Thymus (tissue), 11 donors: Measurements from ENCODE around the gene PIGU. TPM values are rescaled to one million over a fixed set of nuclear protein-coding genes. Genes with fewer than 3 reads are reported as not detected.
A peak's percentile ranks its signal among the peaks of the same experiment; 100 is the strongest.

Experiments used
- DNase-seq, 9 donors: peaks; one replicate each; pipeline ENCODE4 v3.0.0-alpha.2; 2013; ENCODE audit warnings: low spot score in 9 of 9, low read depth in 6 of 9, missing footprints in 1 of 9
- H3K27ac ChIP-seq, 2 donors: one replicate each; pipeline ENCODE4 v1.5.1; 2013; ENCODE audit warnings: control low read depth in 1 of 2, low read depth in 1 of 2, low read length in 1 of 2, mild to moderate bottlenecking in 1 of 2, moderate library complexity in 1 of 2
- H3K27me3 ChIP-seq, 2 donors: one replicate each; pipeline ENCODE4 v1.5.1; 2013; ENCODE audit warnings: low read length in 1 of 2; ENCODE audit not compliant: control insufficient read depth in 2 of 2, insufficient read depth in 1 of 2
- H3K36me3 ChIP-seq, 2 donors: one replicate each; pipeline ENCODE4 v1.5.1; 2013; ENCODE audit warnings: low read length in 1 of 2, mild to moderate bottlenecking in 1 of 2, moderate library complexity in 1 of 2; ENCODE audit not compliant: control insufficient read depth in 2 of 2, insufficient read depth in 2 of 2
- H3K4me1 ChIP-seq, 2 donors: one replicate each; pipeline ENCODE4 v1.5.1; 2013; ENCODE audit warnings: low read length in 2 of 2; ENCODE audit not compliant: control insufficient read depth in 2 of 2, insufficient read depth in 2 of 2
- H3K4me3 ChIP-seq, 2 donors: one replicate each; pipeline ENCODE4 v1.5.1; 2013; ENCODE audit warnings: low read length in 2 of 2, control low read depth in 1 of 2, mild to moderate bottlenecking in 1 of 2
- H3K9me3 ChIP-seq, 2 donors: one replicate each; pipeline ENCODE4 v1.5.1; 2013; ENCODE audit warnings: low read length in 1 of 2, mild to moderate bottlenecking in 1 of 2; ENCODE audit not compliant: control insufficient read depth in 2 of 2, insufficient read depth in 1 of 2
- WGBS: extraction: QIAGEN DNeasy Blood & Tissue Kit; methylation state at CpG from one replicate; pipeline ENCODE4 v1.1.7; 2013; 5-methylcytosine and 5-hydroxymethylcytosine counted together
- polyA plus RNA-seq: library from polyadenylated mRNA; stranded (reverse); fragments of 200-250 nt; gene quantifications from one replicate; pipeline ENCODE4 v1.2.3, GENCODE V29; 2013
- total RNA-seq: library from RNA; stranded (reverse); fragments of 120-200 nt; gene quantifications from one replicate; pipeline ENCODE4 v1.2.4, GENCODE V29; 2013
- donor health status: healthy.

PIGU gene
- total and polyA plus RNA-seq, 2 donors, result 10.0 to 15.5 TPM

DNA sequence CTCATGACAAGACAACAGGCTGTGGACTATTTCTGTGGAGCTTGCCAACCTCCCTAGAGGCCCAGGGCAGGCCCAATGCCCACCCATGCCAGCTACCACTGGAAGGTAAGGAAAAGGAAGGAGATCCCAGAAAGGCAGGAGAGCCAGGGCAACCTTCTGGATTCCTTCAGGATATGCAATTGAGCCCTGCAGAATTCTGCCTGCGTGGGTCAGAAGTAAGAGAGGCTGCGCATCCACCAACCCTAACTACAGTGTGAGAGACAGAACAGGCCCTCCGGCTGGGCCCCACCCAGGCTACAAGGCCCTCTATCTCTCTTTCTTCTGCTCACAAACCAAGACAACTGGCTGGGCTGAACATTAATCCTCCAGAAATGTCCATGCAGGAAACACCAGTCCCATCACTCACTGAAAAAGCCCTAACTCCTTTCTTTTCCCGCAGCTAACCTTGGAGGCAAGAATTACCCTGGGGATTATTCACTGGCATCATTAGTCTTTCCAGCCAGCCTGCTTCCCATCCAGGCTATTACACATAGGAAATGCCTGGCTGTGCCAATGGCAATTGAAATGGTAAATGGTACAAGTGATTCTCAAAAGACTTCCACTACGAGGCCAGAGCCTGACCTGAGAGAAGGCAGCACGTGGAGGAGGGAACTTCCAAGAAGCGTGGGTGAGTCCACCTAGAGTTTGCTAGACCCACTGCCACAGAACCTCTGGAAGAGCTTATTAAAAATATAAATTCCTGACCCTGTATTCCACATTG is 103.2 kb downstream of the PIGU start:
- no peaks in the 10 kb centered on the region for H3K27me3 ChIP-seq
- 98% methylated on average over 7 of the region's 7 CpGs for WGBS
- H3K36me3 ChIP-seq, result peaks cover 19 to 33% of the 10 kb centered on the region in 2 donors
- DNase-seq, result no peak
- no peaks in the 10 kb centered on the region for H3K9me3 ChIP-seq
- H3K4me3 ChIP-seq, result no peak overlapping the region
- no peaks in the 10 kb centered on the region for H3K4me1 ChIP-seq
- no peak overlapping the region for H3K27ac ChIP-seq

DNA sequence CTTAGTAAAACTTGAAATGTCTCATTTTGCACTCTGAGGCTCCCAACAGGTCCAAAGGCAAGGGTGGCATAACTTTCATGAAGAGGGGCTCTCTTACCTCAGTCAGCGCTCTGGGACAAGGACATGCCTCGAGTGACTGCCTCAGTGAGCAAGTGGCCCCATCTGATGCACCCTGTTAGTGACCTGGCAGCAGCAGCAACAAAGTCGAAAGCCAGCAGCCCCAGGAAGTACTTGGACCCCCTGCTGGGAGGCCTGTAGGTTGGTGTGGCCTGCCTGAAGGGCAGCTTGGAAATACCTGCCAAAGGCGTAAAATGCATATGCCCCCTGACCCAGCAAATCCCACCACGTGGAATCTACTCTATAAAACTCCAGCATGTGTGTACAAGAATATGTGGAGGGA is 105.1 kb downstream of the PIGU start:
- WGBS, result 96% methylated on average over 5 of the region's 5 CpGs
- H3K36me3 ChIP-seq, result peaks cover 16 to 40% of the 10 kb centered on the region in 2 donors
- no peaks in the 10 kb centered on the region for H3K27me3 ChIP-seq
- no peak for DNase-seq
- H3K27ac ChIP-seq, result no peak overlapping the region
- no peaks in the 10 kb centered on the region for H3K4me1 ChIP-seq
- H3K4me3 ChIP-seq, result no peak overlapping the region
- H3K9me3 ChIP-seq, result no peaks in the 10 kb centered on the region

DNA sequence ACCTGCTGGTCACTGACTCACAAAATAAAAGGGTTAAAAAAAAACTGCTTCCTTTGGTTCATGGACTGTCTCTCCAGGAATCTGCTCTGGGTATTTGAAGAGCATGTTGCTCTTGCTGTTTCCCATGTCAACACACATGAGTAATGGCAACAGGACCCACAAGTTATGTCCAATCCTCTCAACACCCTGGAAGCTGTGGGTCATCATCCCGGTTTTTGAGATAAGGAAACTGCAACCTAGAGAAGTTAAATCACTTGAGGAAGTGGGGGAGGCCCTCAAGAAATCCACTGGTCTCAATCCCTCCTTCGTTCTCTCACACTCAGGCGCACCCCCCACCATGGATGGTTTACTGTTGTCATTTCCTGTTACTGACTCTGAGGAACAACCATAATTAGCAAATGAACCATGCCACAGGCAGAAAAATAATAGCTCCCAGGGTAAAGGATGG is 106.0 kb downstream of the PIGU start:
- DNase-seq, result peak in 1 of 9 donors; percentile 34

DNA sequence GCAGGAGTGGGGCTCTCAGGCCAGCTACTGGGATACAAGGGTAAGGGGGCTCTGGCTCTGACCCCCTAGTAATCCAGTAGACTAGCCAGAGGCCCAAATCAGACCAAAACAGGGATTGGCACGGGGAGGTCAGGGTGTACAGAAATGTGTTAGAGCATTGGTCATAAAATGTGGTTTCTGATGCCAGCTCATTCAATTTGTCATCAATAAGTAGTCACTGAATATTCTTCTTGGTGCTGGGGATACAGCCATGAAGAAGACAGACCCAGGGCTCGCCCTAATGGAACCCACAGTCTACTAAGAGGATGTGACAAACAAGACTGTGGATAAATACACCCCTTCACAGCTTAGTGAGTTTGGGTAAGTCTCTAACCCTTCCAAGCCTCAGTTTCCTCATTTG is 107.3 kb downstream of the PIGU start:
- no peak for DNase-seq
- H3K36me3 ChIP-seq, result peaks cover 12 to 37% of the 10 kb centered on the region in 2 donors
- 96% methylated on average over 2 of the region's 2 CpGs for WGBS
- no peaks in the 10 kb centered on the region for H3K27me3 ChIP-seq
- no peak overlapping the region for H3K27ac ChIP-seq
- no peaks in the 10 kb centered on the region for H3K9me3 ChIP-seq
- no peaks in the 10 kb centered on the region for H3K4me1 ChIP-seq
- no peak overlapping the region for H3K4me3 ChIP-seq

More for the DNA sequence above, 106.0 kb downstream of the PIGU start:
- WGBS, result 57% methylated on average over 3 of the region's 3 CpGs
- no peaks in the 10 kb centered on the region for H3K27me3 ChIP-seq
- H3K9me3 ChIP-seq, result no peaks in the 10 kb centered on the region
- H3K4me3 ChIP-seq, result no peak overlapping the region
- peaks cover 16 to 41% of the 10 kb centered on the region in 2 donors for H3K36me3 ChIP-seq
- H3K4me1 ChIP-seq, result no peaks in the 10 kb centered on the region
- no peak overlapping the region for H3K27ac ChIP-seq

DNA sequence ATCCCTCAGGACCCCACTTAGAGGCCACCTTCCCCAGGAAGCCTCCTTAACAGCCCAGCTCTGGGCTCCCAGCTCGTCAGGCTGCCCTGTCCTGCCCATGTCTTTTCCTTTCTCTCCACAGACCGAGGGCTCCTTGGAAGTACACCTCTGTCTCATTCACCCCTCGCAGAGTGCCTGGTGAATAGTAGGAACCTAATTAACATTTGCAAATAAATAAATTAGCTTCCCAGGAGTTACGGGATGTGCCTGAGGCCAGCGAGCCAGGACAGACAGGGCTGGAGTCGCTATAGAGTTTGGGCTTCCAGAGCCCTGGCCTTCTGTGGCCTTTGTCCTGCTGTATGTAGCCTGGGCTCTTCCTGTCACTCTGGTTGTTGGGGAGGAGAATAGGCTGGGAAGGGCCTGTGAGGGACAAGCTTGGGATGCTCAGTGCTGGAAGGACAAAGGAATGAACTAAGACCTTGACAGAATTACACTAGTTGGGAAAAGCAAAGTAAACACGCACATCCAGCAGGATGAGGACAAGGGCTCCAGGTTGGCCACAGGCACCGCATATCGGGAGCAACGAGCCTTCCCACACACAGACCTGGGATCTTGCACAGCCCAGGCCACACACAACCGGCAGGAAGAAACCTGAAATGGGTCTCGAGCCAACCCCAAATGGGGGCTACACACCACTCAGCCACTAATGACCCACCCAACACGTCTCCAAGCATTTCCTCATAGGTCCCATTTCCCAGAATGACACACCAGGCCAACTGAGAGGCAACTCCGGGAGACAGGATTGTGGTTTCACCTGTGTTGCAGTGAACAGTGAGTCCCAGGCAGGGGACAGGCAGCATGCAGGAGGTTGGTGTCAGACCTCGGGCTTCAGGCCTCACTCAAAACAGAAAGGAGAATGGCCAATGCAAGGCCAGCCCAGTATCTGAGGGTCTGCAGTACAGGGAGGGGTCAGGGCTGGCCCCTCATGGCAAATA is 108.7 kb downstream of the PIGU start:
- DNase-seq, result no peak
- WGBS, result 97% methylated on average over 15 of the region's 15 CpGs
- Histone ChIP-seq H3K9me3 (no peaks in the 10 kb centered on the region), H3K4me1 (no peaks in the 10 kb centered on the region), H3K4me3 (no peak overlapping the region), H3K36me3 (peaks cover 6 to 27% of the 10 kb centered on the region in 2 donors), H3K27me3 (no peaks in the 10 kb centered on the region), H3K27ac (no peak overlapping the region)

DNA sequence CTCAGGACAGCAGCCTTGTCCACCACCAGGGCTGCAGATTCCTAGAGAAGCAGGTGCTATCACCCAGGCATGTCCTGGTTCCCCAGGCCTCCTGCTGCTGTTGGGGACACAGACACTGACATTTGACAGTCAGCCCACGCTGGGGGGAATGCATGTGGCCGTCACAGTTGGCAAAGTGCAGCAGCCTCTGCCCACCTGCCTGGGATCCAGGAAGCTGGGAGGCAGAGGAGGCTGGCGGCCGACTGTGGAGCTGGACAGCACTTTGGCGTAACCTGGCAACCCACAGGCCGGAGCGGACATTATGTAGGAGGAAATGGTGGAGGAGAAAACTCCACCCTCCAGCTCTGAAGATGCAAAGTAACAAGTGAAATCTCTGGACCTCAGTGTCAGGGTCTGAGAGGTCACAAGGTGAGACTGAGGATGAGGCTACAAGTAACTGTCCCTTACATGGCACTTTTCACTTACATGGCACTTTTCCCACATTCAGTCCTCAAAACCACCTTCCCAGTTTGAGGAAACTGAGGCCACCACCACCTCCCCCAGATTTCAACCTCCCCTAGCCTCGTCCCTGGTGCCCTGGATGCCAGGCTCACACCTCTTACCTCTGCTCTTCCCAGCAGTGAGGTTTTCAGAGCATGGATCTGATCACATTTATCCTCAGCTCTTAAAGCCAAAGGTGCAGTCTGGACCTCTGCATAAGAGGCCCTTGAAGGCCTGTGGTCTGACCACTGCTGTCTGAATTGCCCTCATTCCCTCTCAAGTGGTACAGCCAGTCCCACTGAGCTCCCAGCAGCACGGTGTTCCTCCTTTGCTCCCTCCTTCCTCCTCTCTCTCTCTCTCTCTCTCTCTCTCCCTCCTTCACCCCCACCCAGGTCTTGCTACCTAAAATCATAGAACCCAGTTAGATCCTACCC is 109.7 kb downstream of the PIGU start:
- Histone ChIP-seq H3K4me3 (no peak overlapping the region), H3K27ac (peak overlapping the region in 1 of 2 donors; percentile 13), H3K9me3 (no peaks in the 10 kb centered on the region), H3K36me3 (peaks cover 6 to 24% of the 10 kb centered on the region in 2 donors), H3K4me1 (no peaks in the 10 kb centered on the region), H3K27me3 (no peaks in the 10 kb centered on the region)
- 97% methylated on average over 9 of the region's 9 CpGs for WGBS
- no peak for DNase-seq

DNA sequence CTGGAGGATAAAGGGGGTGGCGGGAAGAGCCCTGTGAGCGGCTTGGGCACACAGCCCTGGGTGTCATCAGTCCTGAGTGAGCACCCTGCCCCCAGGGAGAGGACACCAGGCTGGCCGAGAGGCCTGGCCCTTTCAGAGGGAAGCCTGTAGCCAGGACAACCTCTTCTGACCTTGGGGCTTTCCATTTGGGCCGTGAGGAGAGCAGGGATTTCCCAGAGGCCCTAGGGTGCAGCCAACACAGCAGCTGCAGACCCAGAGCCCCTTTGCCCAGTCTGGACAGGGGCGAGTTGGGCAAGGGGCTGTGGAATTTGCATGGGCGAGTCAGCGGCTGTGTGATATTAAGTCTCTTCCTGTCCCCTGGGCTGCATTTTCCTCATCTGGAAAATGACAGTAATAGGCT is 112.1 kb downstream of the PIGU start:
- Histone ChIP-seq H3K9me3 (no peaks in the 10 kb centered on the region), H3K4me1 (no peaks in the 10 kb centered on the region), H3K27ac (no peak overlapping the region), H3K36me3 (peaks cover 0 to 12% of the 10 kb centered on the region in 2 donors), H3K27me3 (no peaks in the 10 kb centered on the region), H3K4me3 (no peak overlapping the region)
- 97% methylated on average over 7 of the region's 7 CpGs for WGBS
- no peak for DNase-seq

DNA sequence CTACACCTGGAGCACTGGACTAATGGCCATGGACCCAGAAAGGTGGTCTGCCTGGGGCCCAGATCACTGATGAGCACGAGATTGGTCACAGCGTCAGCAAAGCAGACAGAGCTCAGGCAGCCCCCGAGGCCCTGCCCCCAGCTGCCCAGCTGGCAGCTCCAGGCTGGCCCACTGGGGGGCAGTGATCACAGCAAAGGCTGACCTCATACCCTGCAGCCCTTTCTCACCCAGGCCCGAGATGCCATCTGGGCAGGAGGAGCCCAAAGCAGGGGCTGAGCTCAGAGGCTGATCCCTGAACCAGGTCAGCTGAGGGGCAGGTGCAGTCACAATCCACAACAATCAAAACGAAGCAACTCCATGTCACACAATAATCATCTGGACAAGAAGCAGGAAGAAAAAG is 114.3 kb downstream of the PIGU start:
- WGBS, result 84% methylated on average over 5 of the region's 5 CpGs
- Histone ChIP-seq H3K4me1 (peaks cover 6 to 8% of the 10 kb centered on the region in 2 donors), H3K27me3 (peaks cover 0 to 3% of the 10 kb centered on the region in 2 donors), H3K36me3 (peaks cover 0 to 8% of the 10 kb centered on the region in 2 donors), H3K27ac (no peak overlapping the region), H3K4me3 (no peak overlapping the region), H3K9me3 (no peaks in the 10 kb centered on the region)
- DNase-seq, result no peak
